ENCODE data around the gene FHOD3.

DNA sequence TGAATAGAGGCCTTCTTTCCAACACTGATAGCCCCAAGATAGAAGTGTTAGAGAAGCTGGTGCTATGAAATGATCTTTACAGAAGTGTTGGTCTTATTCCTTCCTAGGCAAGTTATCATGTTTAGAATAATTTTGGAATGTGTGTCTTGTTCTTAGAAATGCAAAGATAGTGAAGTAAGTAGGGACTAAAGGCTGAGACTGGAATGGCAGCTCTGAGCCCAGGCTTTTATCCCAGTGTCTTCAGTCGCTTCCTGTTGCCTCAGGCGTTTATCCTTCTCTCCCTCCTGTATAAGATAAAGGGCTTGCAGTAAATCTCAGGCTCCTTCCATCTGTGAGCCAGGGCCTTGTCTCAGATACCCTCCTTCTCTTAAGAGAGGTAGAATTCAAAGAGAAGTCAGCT is 313.1 kb downstream of the FHOD3 start:
- TF ChIP-seq, protein P1, sequence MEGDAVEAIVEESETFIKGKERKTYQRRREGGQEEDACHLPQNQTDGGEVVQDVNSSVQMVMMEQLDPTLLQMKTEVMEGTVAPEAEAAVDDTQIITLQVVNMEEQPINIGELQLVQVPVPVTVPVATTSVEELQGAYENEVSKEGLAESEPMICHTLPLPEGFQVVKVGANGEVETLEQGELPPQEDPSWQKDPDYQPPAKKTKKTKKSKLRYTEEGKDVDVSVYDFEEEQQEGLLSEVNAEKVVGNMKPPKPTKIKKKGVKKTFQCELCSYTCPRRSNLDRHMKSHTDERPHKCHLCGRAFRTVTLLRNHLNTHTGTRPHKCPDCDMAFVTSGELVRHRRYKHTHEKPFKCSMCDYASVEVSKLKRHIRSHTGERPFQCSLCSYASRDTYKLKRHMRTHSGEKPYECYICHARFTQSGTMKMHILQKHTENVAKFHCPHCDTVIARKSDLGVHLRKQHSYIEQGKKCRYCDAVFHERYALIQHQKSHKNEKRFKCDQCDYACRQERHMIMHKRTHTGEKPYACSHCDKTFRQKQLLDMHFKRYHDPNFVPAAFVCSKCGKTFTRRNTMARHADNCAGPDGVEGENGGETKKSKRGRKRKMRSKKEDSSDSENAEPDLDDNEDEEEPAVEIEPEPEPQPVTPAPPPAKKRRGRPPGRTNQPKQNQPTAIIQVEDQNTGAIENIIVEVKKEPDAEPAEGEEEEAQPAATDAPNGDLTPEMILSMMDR (IDR thresholded peaks at IDR 0.05) = no peak
- no peak for TF ChIP-seq RNF2 (IDR thresholded peaks at IDR 0.05; ENCODE audit: borderline replicate concordance, low read depth)
- no peak for TF ChIP-seq POLR2A (IDR thresholded peaks at IDR 0.05; ENCODE audit: low read length)
- TF ChIP-seq CHD2 (IDR thresholded peaks at IDR 0.05; ENCODE audit: low read length, partially characterized antibody) = no peak
- TF ChIP-seq, protein P2, sequence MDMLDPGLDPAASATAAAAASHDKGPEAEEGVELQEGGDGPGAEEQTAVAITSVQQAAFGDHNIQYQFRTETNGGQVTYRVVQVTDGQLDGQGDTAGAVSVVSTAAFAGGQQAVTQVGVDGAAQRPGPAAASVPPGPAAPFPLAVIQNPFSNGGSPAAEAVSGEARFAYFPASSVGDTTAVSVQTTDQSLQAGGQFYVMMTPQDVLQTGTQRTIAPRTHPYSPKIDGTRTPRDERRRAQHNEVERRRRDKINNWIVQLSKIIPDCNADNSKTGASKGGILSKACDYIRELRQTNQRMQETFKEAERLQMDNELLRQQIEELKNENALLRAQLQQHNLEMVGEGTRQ (IDR thresholded peaks at IDR 0.05) = no peak
- no peak for TF ChIP-seq MYC (IDR thresholded peaks at IDR 0.05; ENCODE audit: borderline replicate concordance, low read length)
- TF ChIP-seq, protein P3, sequence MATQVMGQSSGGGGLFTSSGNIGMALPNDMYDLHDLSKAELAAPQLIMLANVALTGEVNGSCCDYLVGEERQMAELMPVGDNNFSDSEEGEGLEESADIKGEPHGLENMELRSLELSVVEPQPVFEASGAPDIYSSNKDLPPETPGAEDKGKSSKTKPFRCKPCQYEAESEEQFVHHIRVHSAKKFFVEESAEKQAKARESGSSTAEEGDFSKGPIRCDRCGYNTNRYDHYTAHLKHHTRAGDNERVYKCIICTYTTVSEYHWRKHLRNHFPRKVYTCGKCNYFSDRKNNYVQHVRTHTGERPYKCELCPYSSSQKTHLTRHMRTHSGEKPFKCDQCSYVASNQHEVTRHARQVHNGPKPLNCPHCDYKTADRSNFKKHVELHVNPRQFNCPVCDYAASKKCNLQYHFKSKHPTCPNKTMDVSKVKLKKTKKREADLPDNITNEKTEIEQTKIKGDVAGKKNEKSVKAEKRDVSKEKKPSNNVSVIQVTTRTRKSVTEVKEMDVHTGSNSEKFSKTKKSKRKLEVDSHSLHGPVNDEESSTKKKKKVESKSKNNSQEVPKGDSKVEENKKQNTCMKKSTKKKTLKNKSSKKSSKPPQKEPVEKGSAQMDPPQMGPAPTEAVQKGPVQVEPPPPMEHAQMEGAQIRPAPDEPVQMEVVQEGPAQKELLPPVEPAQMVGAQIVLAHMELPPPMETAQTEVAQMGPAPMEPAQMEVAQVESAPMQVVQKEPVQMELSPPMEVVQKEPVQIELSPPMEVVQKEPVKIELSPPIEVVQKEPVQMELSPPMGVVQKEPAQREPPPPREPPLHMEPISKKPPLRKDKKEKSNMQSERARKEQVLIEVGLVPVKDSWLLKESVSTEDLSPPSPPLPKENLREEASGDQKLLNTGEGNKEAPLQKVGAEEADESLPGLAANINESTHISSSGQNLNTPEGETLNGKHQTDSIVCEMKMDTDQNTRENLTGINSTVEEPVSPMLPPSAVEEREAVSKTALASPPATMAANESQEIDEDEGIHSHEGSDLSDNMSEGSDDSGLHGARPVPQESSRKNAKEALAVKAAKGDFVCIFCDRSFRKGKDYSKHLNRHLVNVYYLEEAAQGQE (IDR thresholded peaks at IDR 0.05) = no peak
- TF ChIP-seq KDM5A (IDR thresholded peaks at IDR 0.05) = no peak
- no peak for TF ChIP-seq RAD21 (conservative IDR thresholded peaks at IDR 0.05 in 1 of 2, IDR thresholded peaks at IDR 0.05 in 1 of 2)
- TF ChIP-seq, protein P4, sequence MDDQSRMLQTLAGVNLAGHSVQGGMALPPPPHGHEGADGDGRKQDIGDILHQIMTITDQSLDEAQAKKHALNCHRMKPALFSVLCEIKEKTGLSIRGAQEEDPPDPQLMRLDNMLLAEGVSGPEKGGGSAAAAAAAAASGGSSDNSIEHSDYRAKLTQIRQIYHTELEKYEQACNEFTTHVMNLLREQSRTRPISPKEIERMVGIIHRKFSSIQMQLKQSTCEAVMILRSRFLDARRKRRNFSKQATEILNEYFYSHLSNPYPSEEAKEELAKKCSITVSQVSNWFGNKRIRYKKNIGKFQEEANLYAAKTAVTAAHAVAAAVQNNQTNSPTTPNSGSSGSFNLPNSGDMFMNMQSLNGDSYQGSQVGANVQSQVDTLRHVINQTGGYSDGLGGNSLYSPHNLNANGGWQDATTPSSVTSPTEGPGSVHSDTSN (IDR thresholded peaks at IDR 0.05) = no peak
